Prostate gland (tissue), 2 donors: ENCODE measurements around the gene ALPK3.

Experiments
- CTCF ChIP-seq, 4 experiments: fragments of 200-600 bp in 2 of 4; fragments of 450-650 bp in 2 of 4; sonication (generic) in 2 of 4; IDR thresholded peaks; 1 replicate in 3 of 4; 2 replicates in 1 of 4; pipeline ENCODE4 v1.5.1; 2016 to 2019; ENCODE audit warnings: antibody characterized with exemption in 4 of 4, mild to moderate bottlenecking in 2 of 4, moderate library complexity in 2 of 4
- POLR2A ChIP-seq: fragments of 450-650 bp; IDR thresholded peaks from one replicate; pipeline ENCODE4 v1.6.1; 2016; ENCODE audit warnings: antibody characterized with exemption, mild to moderate bottlenecking
- POLR2AphosphoS5 ChIP-seq: sonication (generic); formaldehyde crosslinking; IDR thresholded peaks from one replicate; pipeline ENCODE4 v1.6.1; 2017; ENCODE audit warnings: antibody characterized with exemption

DNA sequence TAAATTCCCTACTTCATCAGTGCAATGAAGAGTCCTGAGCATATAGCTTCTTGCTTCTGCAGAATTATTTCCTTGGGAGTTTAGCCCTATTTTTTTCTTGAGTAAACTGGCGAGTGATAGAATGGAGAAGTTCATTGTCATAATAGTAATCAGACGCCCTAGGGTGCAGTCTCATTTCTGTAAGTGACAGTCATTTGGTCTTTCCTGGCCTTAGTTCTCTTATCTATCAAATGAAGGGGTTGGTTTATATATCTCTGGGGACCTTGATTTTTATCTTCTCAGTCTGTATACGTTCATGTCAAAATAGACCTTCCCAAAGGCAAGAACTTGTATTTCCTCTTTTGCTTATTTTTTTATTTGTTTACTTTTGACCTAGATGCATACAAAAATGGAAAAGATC, 9.9 kb upstream of the ALPK3 start:
- TF ChIP-seq CTCF (IDR thresholded peaks at IDR 0.05) = no peak
- TF ChIP-seq POLR2AphosphoS5 = no peak
- TF ChIP-seq POLR2A = no peak
